PC-9 (cell line): ENCODE data around the gene CSF1.

Experiments used
- EZH2 ChIP-seq: fragments of 200-600 bp; sonication (generic); IDR thresholded peaks from 2 replicates; pipeline ENCODE4 v1.8.0; 2017; ENCODE audit warnings: antibody characterized with exemption, low read depth
- TF ChIP-seq, protein P1 (sequence below): fragments of 200-600 bp; sonication (generic); conservative IDR thresholded peaks from 2 replicates; pipeline ENCODE4 v1.6.1; 2017; ENCODE audit warnings: mixed run types, antibody characterized with exemption, mild to moderate bottlenecking, moderate library complexity

DNA sequence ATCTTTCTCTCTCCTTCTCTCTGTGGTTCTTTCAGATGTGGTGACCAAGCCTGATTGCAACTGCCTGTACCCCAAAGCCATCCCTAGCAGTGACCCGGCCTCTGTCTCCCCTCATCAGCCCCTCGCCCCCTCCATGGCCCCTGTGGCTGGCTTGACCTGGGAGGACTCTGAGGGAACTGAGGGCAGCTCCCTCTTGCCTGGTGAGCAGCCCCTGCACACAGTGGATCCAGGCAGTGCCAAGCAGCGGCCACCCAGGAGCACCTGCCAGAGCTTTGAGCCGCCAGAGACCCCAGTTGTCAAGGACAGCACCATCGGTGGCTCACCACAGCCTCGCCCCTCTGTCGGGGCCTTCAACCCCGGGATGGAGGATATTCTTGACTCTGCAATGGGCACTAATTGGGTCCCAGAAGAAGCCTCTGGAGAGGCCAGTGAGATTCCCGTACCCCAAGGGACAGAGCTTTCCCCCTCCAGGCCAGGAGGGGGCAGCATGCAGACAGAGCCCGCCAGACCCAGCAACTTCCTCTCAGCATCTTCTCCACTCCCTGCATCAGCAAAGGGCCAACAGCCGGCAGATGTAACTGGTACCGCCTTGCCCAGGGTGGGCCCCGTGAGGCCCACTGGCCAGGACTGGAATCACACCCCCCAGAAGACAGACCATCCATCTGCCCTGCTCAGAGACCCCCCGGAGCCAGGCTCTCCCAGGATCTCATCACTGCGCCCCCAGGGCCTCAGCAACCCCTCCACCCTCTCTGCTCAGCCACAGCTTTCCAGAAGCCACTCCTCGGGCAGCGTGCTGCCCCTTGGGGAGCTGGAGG is 12.7 kb downstream of the CSF1 start:
- TF ChIP-seq, protein P1, sequence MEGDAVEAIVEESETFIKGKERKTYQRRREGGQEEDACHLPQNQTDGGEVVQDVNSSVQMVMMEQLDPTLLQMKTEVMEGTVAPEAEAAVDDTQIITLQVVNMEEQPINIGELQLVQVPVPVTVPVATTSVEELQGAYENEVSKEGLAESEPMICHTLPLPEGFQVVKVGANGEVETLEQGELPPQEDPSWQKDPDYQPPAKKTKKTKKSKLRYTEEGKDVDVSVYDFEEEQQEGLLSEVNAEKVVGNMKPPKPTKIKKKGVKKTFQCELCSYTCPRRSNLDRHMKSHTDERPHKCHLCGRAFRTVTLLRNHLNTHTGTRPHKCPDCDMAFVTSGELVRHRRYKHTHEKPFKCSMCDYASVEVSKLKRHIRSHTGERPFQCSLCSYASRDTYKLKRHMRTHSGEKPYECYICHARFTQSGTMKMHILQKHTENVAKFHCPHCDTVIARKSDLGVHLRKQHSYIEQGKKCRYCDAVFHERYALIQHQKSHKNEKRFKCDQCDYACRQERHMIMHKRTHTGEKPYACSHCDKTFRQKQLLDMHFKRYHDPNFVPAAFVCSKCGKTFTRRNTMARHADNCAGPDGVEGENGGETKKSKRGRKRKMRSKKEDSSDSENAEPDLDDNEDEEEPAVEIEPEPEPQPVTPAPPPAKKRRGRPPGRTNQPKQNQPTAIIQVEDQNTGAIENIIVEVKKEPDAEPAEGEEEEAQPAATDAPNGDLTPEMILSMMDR = peak; percentile 74
- TF ChIP-seq EZH2 = no peak
